GM18502 (cell line): Measurements from ENCODE around the gene GATA6.
"Not testable (repeated sequence)": the region's sequence is repeated elsewhere in the genome, so short reads cannot be mapped to it uniquely, and the experiment has no call there.

Source experiments
- ATAC-seq: cut with Tn5 transposase; IDR thresholded peaks from one replicate; pipeline ENCODE4 v1.9.1; 2021; ENCODE audit warnings: mild to moderate bottlenecking; ENCODE audit not compliant: unreplicated experiment, poor library complexity

Gene GATA6

GRCh38 chr18:22200611-22201225 lies 31.3 kb downstream of the GATA6 start:
- no peak for ATAC-seq

GRCh38 chr18:22203035-22203434 lies 33.6 kb downstream of the GATA6 start:
- no peak for ATAC-seq

GRCh38 chr18:22203536-22204213 lies 34.3 kb downstream of the GATA6 start:
- ATAC-seq = no peak

DNA sequence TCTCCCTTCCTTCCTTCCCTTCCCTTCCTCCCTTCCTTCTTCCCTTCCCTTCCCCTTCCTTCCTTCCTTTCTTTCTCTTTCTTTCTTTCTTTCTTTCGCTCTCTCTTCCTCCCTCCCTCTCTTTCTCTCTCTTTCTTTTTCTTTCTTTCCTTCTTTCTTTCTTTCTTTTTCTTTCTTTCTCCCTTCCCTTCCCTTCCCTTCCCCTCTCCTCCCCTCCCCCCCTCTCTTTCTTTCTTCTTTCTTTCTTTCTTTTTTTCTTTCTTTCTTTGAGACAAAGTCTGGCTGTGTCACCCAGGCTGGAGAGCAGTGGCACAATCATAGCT lies 34.8 kb downstream of the GATA6 start:
- ATAC-seq = no peak

DNA sequence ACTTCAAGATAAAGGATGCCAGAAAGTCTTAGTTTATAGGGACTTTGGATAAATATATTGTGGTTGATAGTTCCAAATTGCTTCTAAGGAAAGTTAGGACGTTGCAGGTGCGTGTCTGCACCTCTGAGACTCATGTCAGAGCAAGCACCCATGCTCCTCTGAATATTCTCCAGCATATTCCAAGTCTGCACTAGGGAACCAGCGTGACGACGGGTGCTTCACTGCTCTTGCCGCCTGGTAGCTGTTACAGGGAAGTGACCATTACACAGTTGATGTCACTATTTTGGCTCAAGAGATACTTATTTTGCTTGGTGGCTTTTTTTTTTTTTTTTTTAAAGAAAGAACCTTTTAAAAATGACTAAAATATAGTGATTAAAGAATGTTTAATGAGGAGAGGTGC lies 35.6 kb downstream of the GATA6 start:
- ATAC-seq = no peak

DNA sequence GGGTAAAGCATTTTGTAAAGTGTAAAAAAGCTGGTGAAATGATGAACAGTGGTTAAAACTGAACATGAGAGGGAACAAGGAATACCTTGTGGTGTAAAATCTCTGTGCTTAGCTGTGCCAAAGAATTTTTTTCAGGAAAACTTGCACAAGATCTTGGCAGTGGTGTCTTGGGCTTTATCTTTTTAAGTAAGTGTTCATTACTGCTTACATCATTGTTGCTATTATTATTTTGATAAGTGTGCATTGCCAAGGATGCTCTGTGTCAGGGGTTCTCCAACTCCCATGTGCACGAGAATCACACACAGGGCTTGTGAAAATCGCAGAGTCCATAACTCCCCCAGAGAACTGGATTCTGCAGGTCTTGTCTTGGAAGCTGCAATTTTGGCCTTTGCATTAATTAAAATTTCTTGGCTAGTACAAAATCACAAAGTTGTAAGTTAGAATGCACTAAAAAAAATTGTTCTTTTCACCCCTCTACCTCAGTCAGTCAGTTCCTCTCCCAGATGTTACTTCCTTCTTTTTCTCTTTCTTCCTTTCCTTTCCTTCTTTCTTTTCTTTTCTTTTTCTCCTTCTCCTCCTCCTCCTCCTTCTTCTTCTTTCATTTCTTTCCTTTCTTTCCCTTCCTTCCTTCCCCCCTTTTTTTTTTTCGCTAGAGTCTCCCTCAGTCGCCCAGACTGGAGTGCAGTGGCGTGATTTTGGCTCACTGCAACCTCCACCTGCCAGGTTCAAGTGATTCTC lies 37.8 kb downstream of the GATA6 start:
- ATAC-seq = no peak

GRCh38 chr18:22210311-22210754 lies 40.9 kb downstream of the GATA6 start:
- ATAC-seq = no peak

- no peak for ATAC-seq
These were observed 42.3 kb downstream of the GATA6 start for GRCh38 chr18:22211657-22212056.

DNA sequence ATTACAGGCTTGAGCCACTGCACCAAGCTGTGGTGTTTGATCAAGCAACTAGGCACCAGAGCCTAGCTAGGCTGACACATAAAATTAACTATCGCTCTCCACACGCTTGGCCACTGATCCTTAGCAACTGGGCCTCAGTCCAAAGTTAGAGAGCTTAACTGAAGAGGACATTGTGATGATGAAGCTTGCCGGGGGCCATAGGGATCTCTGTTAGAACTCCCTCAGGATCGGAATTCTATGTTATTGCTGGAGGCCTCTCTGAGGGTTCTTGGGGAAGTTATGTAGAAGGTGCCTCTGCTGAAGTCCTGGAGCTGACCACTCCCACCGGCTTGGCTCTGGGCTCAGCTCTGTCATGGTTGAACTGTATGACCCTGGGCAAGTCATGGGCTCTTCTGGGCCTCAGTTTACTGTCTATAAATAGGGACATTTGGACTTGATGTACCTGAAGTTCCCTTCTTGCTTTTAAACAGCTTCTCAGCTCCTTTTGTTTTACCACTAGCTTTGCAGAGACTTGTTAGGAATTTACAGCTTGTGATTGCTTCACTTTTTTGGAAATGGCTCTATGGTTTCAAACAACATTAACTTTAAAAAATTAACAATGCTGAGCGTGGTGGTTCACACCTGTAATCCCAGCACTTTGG lies 44.1 kb downstream of the GATA6 start:
- ATAC-seq = no peak

DNA sequence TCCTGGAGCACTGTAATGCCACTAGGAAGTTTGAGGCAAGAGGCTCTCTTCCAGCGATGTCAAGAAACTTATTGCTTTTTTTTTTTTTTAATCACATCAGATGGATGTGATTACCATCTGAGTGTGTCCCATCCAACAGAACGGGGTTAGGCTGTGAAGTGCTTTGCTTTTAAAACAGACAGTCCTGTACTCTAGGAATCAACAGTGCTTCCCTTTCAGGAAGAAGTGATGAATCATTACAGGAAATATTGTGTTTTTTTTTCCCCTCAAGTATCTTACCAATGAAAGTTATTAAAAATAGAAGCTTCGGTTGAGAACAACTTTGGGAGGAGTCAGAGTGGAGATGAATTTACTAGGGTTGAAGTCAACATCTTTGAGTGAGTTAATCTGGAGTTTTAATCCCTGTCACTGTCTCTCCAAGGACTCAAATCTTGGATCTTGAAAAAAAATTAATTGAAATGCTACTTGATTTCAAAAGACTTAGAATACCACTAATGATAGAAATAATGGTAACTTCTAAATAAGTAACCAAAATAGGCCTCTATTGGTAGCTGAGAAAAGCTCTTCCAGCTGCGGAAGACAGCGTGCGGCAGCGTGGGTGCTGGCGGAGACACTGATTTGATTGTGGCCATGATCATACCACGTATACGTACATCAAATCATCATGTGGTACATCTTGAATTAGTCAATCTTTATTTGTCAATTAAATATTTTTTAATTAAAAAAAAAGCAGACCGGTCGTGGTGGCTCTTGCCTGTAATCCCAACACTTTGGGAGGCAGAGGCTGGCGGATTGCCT lies 45.5 kb downstream of the GATA6 start:
- ATAC-seq = no peak

DNA sequence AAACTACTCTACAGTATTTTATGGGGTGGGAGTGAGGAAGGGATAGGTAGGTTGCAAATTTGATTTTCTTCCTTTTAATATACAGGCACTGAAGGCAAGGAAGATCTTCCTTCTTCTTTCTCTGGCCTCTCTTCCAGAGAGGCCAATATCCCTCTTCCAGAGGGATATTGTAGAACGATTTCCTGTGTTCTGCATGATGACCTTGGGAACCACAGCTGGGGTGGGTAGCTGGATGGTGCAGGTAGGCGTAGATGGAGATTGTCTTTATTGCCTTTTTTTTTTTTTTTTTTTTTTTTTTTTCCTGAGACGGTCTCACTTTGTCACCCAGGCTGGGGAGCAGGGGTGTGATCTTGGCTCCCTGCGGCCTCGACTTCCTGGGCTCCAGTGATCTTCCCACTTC lies 49.4 kb downstream of the GATA6 start:
- no peak for ATAC-seq

- no peak for ATAC-seq
These were observed 50.4 kb downstream of the GATA6 start for GRCh38 chr18:22219568-22220355.

DNA sequence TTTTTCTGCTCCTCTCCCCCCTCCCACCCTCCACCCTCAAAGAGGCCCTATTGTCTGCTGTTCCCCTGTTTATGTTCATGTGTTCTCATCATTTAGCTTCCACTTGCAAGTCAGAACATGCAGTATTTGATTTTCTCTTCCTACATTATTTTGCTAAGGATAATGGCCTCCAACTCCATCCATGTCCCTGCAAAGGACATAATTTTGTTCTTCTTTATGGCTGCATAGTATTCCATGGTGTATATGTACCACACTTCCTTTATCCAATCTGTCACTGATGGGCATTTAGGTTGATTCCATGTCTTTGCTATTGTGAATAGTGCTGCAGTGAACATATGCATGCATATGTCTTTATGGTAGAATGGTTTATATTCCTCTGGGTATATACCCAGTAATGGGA lies 51.2 kb downstream of the GATA6 start:
- ATAC-seq = not testable (repeated sequence)

GRCh38 chr18:22221350-22221749 lies 52.0 kb downstream of the GATA6 start:
- no peak for ATAC-seq

DNA sequence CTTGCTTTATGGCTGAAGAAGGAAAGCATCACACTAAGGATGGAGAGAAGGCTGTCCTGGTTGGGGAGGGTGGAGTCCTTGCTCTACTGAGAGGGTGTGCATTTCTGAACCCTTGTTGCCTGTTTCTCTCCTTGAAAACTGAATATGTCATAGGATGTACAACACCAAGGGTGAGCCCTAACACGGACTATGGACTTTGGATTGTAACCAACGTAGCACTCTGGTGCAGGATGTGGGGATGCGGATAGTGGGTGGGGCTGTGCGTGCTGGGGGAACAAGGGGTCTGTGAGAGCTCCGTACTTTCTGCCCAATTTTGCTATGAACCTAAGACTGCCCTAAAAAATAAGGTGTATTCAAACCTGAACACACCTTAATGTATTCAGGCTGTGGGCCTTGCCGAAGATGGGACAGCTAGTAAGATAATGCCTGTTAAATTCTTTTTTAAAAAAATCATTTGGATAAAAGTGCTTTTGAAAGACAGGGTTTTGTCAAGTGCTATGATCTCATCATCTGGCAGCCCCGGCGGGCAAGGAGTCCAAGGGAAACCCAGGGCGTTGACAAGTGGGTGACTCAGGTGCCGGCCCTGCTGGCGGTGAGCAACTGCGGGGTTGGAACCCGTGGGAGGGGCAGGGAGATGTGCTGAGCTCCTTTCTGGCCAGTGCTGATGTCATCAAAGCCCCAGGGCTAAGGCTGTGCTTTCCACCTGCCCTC lies 54.0 kb downstream of the GATA6 start:
- no peak for ATAC-seq

- no peak for ATAC-seq
These were observed 54.6 kb downstream of the GATA6 start for GRCh38 chr18:22223965-22224322.

DNA sequence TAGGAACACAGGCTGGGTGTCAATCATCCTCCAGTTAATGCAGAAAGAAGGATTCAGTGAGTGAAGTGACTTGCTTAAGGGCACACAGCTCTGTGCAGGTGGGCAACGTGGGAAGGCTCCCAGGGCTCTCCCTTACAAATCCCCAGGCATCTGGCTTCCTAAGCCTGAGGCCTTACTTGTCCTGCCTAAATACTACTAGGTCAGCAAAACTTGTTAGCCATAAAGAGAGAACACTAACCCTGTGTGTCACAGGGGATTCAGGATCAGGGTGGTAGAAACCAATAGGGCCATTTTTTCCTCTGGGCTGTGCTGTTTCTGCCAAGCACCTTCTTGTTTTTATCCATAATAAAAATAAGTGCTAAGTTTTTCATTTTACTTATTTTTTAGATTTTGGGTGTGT lies 55.0 kb downstream of the GATA6 start:
- ATAC-seq = no peak

DNA sequence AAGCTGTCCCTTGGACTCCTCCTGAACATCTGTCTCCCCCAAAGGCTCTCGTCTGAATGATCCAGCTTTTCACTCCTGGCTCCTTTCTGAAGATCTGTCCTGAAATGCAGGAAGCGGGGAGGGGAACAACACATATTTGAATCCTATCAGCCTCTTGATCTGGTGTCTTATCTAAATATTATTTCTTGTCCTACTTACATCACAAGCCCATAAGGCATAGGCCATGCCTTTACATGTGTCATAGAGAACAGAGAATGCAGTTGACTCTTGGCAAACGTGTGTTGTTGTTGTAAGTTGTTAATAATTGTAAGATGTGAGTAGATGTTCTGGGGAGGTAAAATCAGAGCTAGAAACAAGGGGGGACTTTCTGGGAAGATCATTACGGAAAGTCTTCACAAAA lies 57.4 kb downstream of the GATA6 start:
- ATAC-seq = no peak

DNA sequence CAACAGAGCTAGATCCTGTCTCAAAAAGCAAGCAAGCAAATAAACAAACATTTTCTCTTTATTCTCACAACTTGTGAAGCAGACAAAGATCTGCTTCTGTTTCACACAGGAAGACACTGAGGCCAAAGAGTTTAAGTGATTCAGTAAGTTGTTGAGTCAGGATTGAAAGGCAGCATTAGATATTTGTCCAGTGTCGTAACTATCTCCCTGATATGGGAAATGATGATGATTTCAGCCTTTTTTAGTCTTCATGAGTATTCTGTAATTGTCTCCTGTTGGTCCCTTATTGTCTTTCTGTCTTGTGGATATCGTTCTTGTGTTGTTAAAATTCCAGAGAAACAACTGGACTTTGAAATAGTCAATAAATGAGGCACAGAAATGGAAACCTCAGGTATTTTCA lies 59.6 kb downstream of the GATA6 start:
- ATAC-seq = no peak
